OCI-LY1 (cell line): Measurements from ENCODE around the gene ZMIZ1.

ENCODE experiments used
- H2AFZ ChIP-seq: fragments of 200-600 bp; sonication (generic), shearing (Covaris generic); 2 replicates; pipeline ENCODE4 v1.6.0; 2014; ENCODE audit warnings: antibody characterized with exemption, mild to moderate bottlenecking, low read length
- H3F3A ChIP-seq: fragments of 200-600 bp; sonication (generic), shearing (Covaris generic); 2 replicates; pipeline ENCODE4 v1.6.0; 2014; ENCODE audit warnings: mild to moderate bottlenecking, antibody characterized with exemption, low read length, moderate library complexity; ENCODE audit not compliant: insufficient read depth
- H3K27ac ChIP-seq: fragments of 200-600 bp; sonication (generic); 2 replicates; pipeline ENCODE4 v1.5.1; 2014; ENCODE audit warnings: low read length, mixed run types, mild to moderate bottlenecking, low read depth; ENCODE audit not compliant: poor library complexity, severe bottlenecking
- H3K27me3 ChIP-seq: fragments of 200-600 bp; sonication (generic); 2 replicates; pipeline ENCODE4 v1.6.0; 2014; ENCODE audit warnings: antibody characterized with exemption, mild to moderate bottlenecking, low read length, moderate library complexity; ENCODE audit not compliant: insufficient read depth
- H3K36me3 ChIP-seq: fragments of 200-600 bp; sonication (generic); 2 replicates; pipeline ENCODE4 v1.6.1; 2014; ENCODE audit warnings: mild to moderate bottlenecking, antibody characterized with exemption, low read length, moderate library complexity, mixed read lengths; ENCODE audit not compliant: insufficient read depth
- H3K4me1 ChIP-seq: fragments of 200-600 bp; sonication (generic); 2 replicates; pipeline ENCODE4 v1.5.1; 2014; ENCODE audit warnings: mild to moderate bottlenecking, low read length, moderate library complexity; ENCODE audit not compliant: insufficient read depth, severe bottlenecking
- H3K4me2 ChIP-seq: fragments of 200-600 bp; sonication (generic), shearing (Covaris generic); 2 replicates; pipeline ENCODE4 v1.6.1; 2014; ENCODE audit warnings: low read length
- H3K4me3 ChIP-seq: fragments of 200-600 bp; sonication (generic); 2 replicates; pipeline ENCODE4 v1.5.1; 2014; ENCODE audit warnings: low read length, low read depth, mild to moderate bottlenecking, mixed read lengths; ENCODE audit not compliant: poor library complexity, severe bottlenecking
- H3K79me2 ChIP-seq: fragments of 200-600 bp; shearing (Covaris generic); 2 replicates; pipeline ENCODE4 v1.6.1; 2016; ENCODE audit warnings: mixed run types, low read length, mixed read lengths; ENCODE audit not compliant: insufficient read depth
- H3K9ac ChIP-seq: fragments of 200-600 bp; sonication (generic), shearing (Covaris generic); 2 replicates; pipeline ENCODE4 v1.6.1; 2014; ENCODE audit warnings: mild to moderate bottlenecking, low read length, mixed read lengths
- H3K9me2 ChIP-seq: fragments of 200-600 bp; sonication (generic), shearing (Covaris generic); 2 replicates; pipeline ENCODE4 v1.6.1; 2014; ENCODE audit warnings: low read depth, mild to moderate bottlenecking, low read length, mixed read lengths
- H3K9me3 ChIP-seq: fragments of 200-600 bp; shearing (Covaris generic); 2 replicates; pipeline ENCODE4 v1.6.1; 2014; ENCODE audit warnings: low read length, mixed read lengths
- H4K20me1 ChIP-seq: fragments of 200-600 bp; sonication (generic), shearing (Covaris generic); 2 replicates; pipeline ENCODE4 v1.6.0; 2016; ENCODE audit warnings: mild to moderate bottlenecking, low read length; ENCODE audit not compliant: insufficient read depth
- EZH2 ChIP-seq: fragments of 200-600 bp; sonication (generic), shearing (Covaris generic); IDR thresholded peaks from 2 replicates; pipeline ENCODE4 v1.8.0; 2017; ENCODE audit warnings: borderline replicate concordance, mixed run types, mild to moderate bottlenecking, antibody characterized with exemption, low read length, moderate library complexity, mixed read lengths
- TF ChIP-seq, protein P1 (sequence below): fragments of 200-600 bp; sonication (generic), shearing (Covaris generic); IDR thresholded peaks from 2 replicates; pipeline ENCODE4 v1.5.1; 2017; ENCODE audit warnings: mild to moderate bottlenecking, antibody characterized with exemption, low read length, moderate library complexity, mixed read lengths

Gene ZMIZ1

DNA sequence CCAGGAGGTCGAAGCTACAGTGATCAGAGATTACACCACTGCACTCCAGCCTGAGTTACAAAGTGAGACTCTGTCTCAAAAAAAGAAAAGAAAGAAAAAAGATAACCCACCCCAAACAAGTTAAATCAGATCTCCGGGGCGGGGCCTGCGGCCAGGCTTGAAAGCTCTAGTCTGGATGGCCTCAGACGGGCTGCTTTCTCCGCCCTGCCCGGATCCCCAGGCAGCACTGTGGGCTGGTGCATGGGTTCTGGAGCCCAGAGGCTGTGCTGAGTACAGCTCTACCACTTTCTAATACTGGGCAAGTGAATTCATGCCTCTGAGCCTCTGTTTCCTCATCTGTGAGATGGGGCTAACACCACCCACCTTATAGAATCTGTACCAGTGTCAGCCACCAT, 83.7 kb downstream of the ZMIZ1 start:
- H3K9me2 ChIP-seq: no peaks in the 10 kb centered on the region
- H3K36me3 ChIP-seq: no peaks in the 10 kb centered on the region
- H3K27me3 ChIP-seq: no peaks in the 10 kb centered on the region
- no peak overlapping the region for H3K27ac ChIP-seq
- H3F3A ChIP-seq: no peaks in the 10 kb centered on the region
- no peak overlapping the region for H3K9ac ChIP-seq
- no peaks in the 10 kb centered on the region for H3K4me1 ChIP-seq
- H3K79me2 ChIP-seq: no peaks in the 10 kb centered on the region
- H2AFZ ChIP-seq: no peak overlapping the region
- no peak for TF ChIP-seq EZH2
- TF ChIP-seq, protein P1, sequence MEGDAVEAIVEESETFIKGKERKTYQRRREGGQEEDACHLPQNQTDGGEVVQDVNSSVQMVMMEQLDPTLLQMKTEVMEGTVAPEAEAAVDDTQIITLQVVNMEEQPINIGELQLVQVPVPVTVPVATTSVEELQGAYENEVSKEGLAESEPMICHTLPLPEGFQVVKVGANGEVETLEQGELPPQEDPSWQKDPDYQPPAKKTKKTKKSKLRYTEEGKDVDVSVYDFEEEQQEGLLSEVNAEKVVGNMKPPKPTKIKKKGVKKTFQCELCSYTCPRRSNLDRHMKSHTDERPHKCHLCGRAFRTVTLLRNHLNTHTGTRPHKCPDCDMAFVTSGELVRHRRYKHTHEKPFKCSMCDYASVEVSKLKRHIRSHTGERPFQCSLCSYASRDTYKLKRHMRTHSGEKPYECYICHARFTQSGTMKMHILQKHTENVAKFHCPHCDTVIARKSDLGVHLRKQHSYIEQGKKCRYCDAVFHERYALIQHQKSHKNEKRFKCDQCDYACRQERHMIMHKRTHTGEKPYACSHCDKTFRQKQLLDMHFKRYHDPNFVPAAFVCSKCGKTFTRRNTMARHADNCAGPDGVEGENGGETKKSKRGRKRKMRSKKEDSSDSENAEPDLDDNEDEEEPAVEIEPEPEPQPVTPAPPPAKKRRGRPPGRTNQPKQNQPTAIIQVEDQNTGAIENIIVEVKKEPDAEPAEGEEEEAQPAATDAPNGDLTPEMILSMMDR: no peak
- H3K4me3 ChIP-seq: no peak overlapping the region
- H3K9me3 ChIP-seq: no peaks in the 10 kb centered on the region
- no peaks in the 10 kb centered on the region for H4K20me1 ChIP-seq
- no peak overlapping the region for H3K4me2 ChIP-seq

DNA sequence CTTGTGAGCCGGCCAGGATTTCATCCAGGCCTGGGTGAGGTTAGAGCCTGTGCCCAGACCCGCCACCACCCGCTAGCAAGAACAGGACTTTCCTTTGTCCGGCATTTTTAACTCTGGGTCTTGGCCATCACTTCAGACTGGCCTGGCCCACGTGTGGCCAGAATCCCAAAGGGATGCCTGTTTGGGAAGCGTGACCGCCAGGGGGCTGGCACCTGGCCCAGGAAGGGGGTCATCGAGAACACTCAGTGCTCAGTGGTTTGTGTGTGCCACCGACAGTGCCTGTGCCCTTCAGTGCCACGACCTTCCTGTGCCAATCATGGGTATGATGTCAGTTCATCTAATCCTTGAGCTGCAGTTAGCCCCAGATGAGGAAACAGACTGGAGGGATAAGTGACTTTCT, 85.0 kb downstream of the ZMIZ1 start:
- no peak overlapping the region for H2AFZ ChIP-seq
- H4K20me1 ChIP-seq: no peaks in the 10 kb centered on the region
- no peaks in the 10 kb centered on the region for H3K27me3 ChIP-seq
- no peak overlapping the region for H3K4me2 ChIP-seq
- no peaks in the 10 kb centered on the region for H3F3A ChIP-seq
- H3K4me1 ChIP-seq: no peaks in the 10 kb centered on the region
- H3K9me2 ChIP-seq: no peaks in the 10 kb centered on the region
- H3K9ac ChIP-seq: no peak overlapping the region
- H3K4me3 ChIP-seq: no peak overlapping the region
- no peak overlapping the region for H3K27ac ChIP-seq
- no peaks in the 10 kb centered on the region for H3K9me3 ChIP-seq
- no peaks in the 10 kb centered on the region for H3K36me3 ChIP-seq
- TF ChIP-seq EZH2: no peak
- TF ChIP-seq, protein P1: no peak
- no peaks in the 10 kb centered on the region for H3K79me2 ChIP-seq

DNA sequence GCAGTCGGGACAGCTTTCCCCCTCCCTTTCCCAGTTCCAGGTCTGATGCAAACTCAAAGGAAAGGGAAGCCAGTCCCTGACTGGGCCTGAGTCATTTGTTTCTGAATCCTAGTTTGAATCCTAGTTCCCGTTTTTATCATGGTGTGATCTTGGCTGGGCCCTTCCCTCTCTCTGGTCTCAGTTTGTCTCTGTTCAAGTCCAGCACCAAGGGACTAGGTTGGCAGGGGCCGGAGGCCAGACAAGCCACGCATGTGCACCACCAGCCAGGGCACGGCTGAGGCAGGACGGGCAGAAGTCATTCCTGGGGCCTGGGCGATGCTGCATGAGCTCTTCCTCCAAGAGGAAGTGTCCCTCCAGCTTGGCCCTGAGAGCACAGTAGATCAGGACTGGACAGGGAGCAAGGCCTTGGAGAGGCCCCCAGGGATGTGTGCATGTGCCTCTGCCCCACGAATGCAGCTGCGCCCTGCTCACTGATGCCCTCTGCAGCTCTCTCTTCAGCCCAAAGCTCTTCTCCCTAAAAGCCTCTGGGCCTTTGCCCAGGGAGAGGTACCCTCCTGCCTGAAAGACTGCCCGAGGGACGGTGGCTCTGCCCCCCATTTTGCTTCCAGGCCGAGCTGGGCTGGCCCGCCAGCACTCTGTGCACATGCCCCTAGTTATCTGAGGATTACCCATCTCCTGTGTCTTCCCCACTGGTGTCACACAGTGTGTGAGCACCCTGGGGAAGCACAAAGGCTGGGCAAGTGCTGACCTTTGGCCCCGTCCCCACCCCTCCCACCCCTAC, 86.7 kb downstream of the ZMIZ1 start:
- Histone ChIP-seq H4K20me1 (no peaks in the 10 kb centered on the region), H3K27ac (no peak overlapping the region), H3K79me2 (no peaks in the 10 kb centered on the region), H3K4me2 (no peak overlapping the region), H3K36me3 (no peaks in the 10 kb centered on the region), H2AFZ (no peak overlapping the region), H3K4me3 (no peak overlapping the region), H3K9me2 (no peaks in the 10 kb centered on the region), H3F3A (no peaks in the 10 kb centered on the region), H3K27me3 (no peaks in the 10 kb centered on the region), H3K9me3 (no peaks in the 10 kb centered on the region), H3K9ac (no peak overlapping the region), H3K4me1 (no peaks in the 10 kb centered on the region)
- TF ChIP-seq, protein P1: peak; percentile 10; the same call in 1 of the 2 replicates
- TF ChIP-seq EZH2: no peak
